Sigmoid colon (tissue), 7 donors: ENCODE results near the gene NLGN1. TPM values are rescaled to one million over a fixed set of nuclear protein-coding genes. Genes with fewer than 3 reads are reported as not detected.

ENCODE experiments used
- DNase-seq: peaks from one replicate; pipeline ENCODE4 v3.0.0-alpha.2; 2019
- H3K27ac ChIP-seq, 4 donors: fragments of 200-600 bp; sonication (generic); one replicate each; pipeline ENCODE4 v1.5.1; 2016 to 2019; ENCODE audit warnings: mild to moderate bottlenecking in 1 of 4
- H3K27me3 ChIP-seq, 3 donors: fragments of 200-600 bp; sonication (generic); one replicate each; pipeline ENCODE4 v1.5.1; 2019; ENCODE audit warnings: mild to moderate bottlenecking in 1 of 3
- H3K36me3 ChIP-seq, 4 donors: fragments of 200-600 bp; sonication (generic); one replicate each; pipeline ENCODE4 v1.5.1; 2016 to 2019
- H3K4me1 ChIP-seq, 4 donors: fragments of 200-600 bp; sonication (generic); one replicate each; pipeline ENCODE4 v1.5.1; 2017 to 2019
- H3K4me3 ChIP-seq, 4 donors: fragments of 200-600 bp; sonication (generic); one replicate each; pipeline ENCODE4 v1.5.1; 2017 to 2019; ENCODE audit warnings: mild to moderate bottlenecking in 2 of 4, moderate library complexity in 1 of 4
- H3K9me3 ChIP-seq, 4 donors: fragments of 200-600 bp in 3 of 4; sonication (generic) in 3 of 4; one replicate each; pipeline versions ENCODE4 v1.5.1 to v1.6.1; 2013 to 2019
- EP300 ChIP-seq, 4 donors: sonication (generic); formaldehyde crosslinking; IDR thresholded peaks; one replicate each; pipeline ENCODE4 v1.6.1; 2017; ENCODE audit warnings: antibody characterized with exemption in 4 of 4
- POLR2A ChIP-seq, 2 donors: fragments of 450-650 bp; IDR thresholded peaks; one replicate each; pipeline ENCODE4 v1.6.1; 2016; ENCODE audit warnings: antibody characterized with exemption in 2 of 2, mild to moderate bottlenecking in 2 of 2, moderate library complexity in 2 of 2
- POLR2AphosphoS5 ChIP-seq, 4 donors: sonication (generic); formaldehyde crosslinking; IDR thresholded peaks; one replicate each; pipeline ENCODE4 v1.6.1; 2017; ENCODE audit warnings: antibody characterized with exemption in 4 of 4
- WGBS, 2 donors: extraction: QIAGEN DNeasy Blood & Tissue Kit; methylation state at CpG; one replicate each; pipeline ENCODE4 v1.1.7; 2013; 5-methylcytosine and 5-hydroxymethylcytosine counted together
- intact Hi-C: fragments of 100-400 bp; cut with DNase I; formaldehyde crosslinking; loops from one replicate; pipeline ENCODE4 v1.15.1; 2023
- polyA plus RNA-seq, 3 donors: library from polyadenylated mRNA; stranded (reverse); fragments of 200-250 nt; gene quantifications; one replicate each; pipeline ENCODE4 v1.2.3, GENCODE V29; 2013
- total RNA-seq, 4 donors: library from RNA; depleted of rRNA; stranded (reverse); fragments of >200 nt; gene quantifications; one replicate each; pipeline ENCODE4 v1.1.0, GENCODE V29; 2016
- TF ChIP-seq, protein P1 (sequence below), 4 experiments: fragments of 450-650 bp in 3 of 4; fragments of 200-600 bp in 1 of 4; IDR thresholded peaks; one replicate each; pipeline ENCODE4 v1.5.1; 2016 to 2019; ENCODE audit warnings: antibody characterized with exemption in 4 of 4, mild to moderate bottlenecking in 3 of 4, moderate library complexity in 2 of 4
- donor health status: healthy with polysubstance abuse.
- donor health status: Bipolar disorder and iron deficiency.
- donor health status: healthy.

Gene NLGN1
- total and polyA plus RNA-seq, 7 donors = under 0.01 to 33.5 (median 28.3) TPM; not detected in 1

GRCh38 chr3:173823911-173824460 lies 426.4 kb downstream of the NLGN1 start:
- intact Hi-C loops = no loop called here
- no peak for DNase-seq
- no peak overlapping the region for H3K27ac ChIP-seq
- no peak overlapping the region for H3K4me3 ChIP-seq
- H3K9me3 ChIP-seq = no peaks in the 10 kb centered on the region
- no peaks in the 10 kb centered on the region for H3K27me3 ChIP-seq
- no peaks in the 10 kb centered on the region for H3K36me3 ChIP-seq
- no peaks in the 10 kb centered on the region for H3K4me1 ChIP-seq
- 56 to 78% methylated on average over 1 of the region's 1 CpG for WGBS, 2 donors
- TF ChIP-seq POLR2AphosphoS5 (IDR thresholded peaks at IDR 0.05) (no peak), POLR2A (IDR thresholded peaks at IDR 0.05) (no peak), EP300 (IDR thresholded peaks at IDR 0.05) (no peak)
- TF ChIP-seq, protein P1, sequence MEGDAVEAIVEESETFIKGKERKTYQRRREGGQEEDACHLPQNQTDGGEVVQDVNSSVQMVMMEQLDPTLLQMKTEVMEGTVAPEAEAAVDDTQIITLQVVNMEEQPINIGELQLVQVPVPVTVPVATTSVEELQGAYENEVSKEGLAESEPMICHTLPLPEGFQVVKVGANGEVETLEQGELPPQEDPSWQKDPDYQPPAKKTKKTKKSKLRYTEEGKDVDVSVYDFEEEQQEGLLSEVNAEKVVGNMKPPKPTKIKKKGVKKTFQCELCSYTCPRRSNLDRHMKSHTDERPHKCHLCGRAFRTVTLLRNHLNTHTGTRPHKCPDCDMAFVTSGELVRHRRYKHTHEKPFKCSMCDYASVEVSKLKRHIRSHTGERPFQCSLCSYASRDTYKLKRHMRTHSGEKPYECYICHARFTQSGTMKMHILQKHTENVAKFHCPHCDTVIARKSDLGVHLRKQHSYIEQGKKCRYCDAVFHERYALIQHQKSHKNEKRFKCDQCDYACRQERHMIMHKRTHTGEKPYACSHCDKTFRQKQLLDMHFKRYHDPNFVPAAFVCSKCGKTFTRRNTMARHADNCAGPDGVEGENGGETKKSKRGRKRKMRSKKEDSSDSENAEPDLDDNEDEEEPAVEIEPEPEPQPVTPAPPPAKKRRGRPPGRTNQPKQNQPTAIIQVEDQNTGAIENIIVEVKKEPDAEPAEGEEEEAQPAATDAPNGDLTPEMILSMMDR (IDR thresholded peaks at IDR 0.05) = no peak

GRCh38 chr3:173825730-173826129 lies 428.2 kb downstream of the NLGN1 start:
- 26 to 66% methylated on average over 1 of the region's 1 CpG for WGBS, 2 donors
- Histone ChIP-seq H3K4me1 (no peaks in the 10 kb centered on the region), H3K27ac (no peak overlapping the region), H3K27me3 (no peaks in the 10 kb centered on the region), H3K36me3 (no peaks in the 10 kb centered on the region), H3K9me3 (no peaks in the 10 kb centered on the region), H3K4me3 (no peak overlapping the region)
- no peak for DNase-seq
- intact Hi-C loops = no loop called here
- TF ChIP-seq, protein P1 (IDR thresholded peaks at IDR 0.05) = no peak
- no peak for TF ChIP-seq POLR2A (IDR thresholded peaks at IDR 0.05)
- TF ChIP-seq EP300 (IDR thresholded peaks at IDR 0.05) = no peak
- TF ChIP-seq POLR2AphosphoS5 (IDR thresholded peaks at IDR 0.05) = no peak

DNA sequence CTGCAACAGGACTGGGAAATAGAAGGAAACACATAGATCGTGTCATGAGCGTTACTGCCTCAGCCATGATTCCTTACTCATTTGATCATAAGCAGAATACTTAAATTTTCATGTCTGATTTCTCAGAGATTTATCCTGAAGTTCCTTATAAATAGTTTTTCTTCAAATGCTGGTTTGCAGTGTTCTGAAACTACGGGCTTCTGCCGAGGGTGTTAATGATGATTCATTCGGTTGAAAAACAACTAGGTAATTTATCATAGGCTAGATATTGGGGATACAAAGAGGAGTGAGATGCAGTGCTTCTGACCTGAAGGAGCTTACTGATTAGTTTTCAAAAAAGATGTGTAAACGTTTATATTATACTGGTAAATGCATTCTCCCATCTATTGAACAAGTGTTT lies 428.9 kb downstream of the NLGN1 start:
- no peak for DNase-seq
- Histone ChIP-seq H3K27ac (no peak overlapping the region), H3K4me3 (no peak overlapping the region), H3K27me3 (no peaks in the 10 kb centered on the region), H3K36me3 (no peaks in the 10 kb centered on the region), H3K4me1 (no peaks in the 10 kb centered on the region), H3K9me3 (no peaks in the 10 kb centered on the region)
- 70 to 74% methylated on average over 6 of the region's 6 CpGs for WGBS, 2 donors
- TF ChIP-seq EP300 (IDR thresholded peaks at IDR 0.05) (no peak), POLR2AphosphoS5 (IDR thresholded peaks at IDR 0.05) (no peak), POLR2A (IDR thresholded peaks at IDR 0.05) (no peak)
- TF ChIP-seq, protein P1 (IDR thresholded peaks at IDR 0.05) = no peak
- intact Hi-C loops = no loop called here

GRCh38 chr3:173826901-173827609 lies 429.5 kb downstream of the NLGN1 start:
- Histone ChIP-seq H3K4me1 (no peaks in the 10 kb centered on the region), H3K36me3 (no peaks in the 10 kb centered on the region), H3K4me3 (no peak overlapping the region), H3K9me3 (no peaks in the 10 kb centered on the region), H3K27me3 (no peaks in the 10 kb centered on the region), H3K27ac (no peak overlapping the region)
- intact Hi-C loops = no loop called here
- no peak for DNase-seq
- TF ChIP-seq, protein P1 (IDR thresholded peaks at IDR 0.05) = no peak
- no peak for TF ChIP-seq POLR2AphosphoS5 (IDR thresholded peaks at IDR 0.05)
- TF ChIP-seq POLR2A (IDR thresholded peaks at IDR 0.05) = no peak
- TF ChIP-seq EP300 (IDR thresholded peaks at IDR 0.05) = no peak
- 40 to 41% methylated on average over 3 of the region's 3 CpGs for WGBS, 2 donors
